GM23338 (cell line): Measurements from ENCODE around the gene EVL. TPM values are rescaled to one million over a fixed set of nuclear protein-coding genes. Genes with fewer than 3 reads are reported as not detected.

Experiments used
- ATAC-seq: fragments of 200-7000 bp; cut with Tn5 transposase; 3 replicates; pipeline ENCODE4 v1.9.1; 2020
- DNase-seq: peaks from one replicate; pipeline ENCODE4 v3.0.0-alpha.2; 2015; ENCODE audit warnings: low spot score
- H2AFZ ChIP-seq: fragments of 200-600 bp; sonication (generic); 2 replicates; pipeline ENCODE4 v1.8.0; 2016; ENCODE audit warnings: antibody characterized with exemption, mild to moderate bottlenecking, moderate library complexity
- H3F3A ChIP-seq: fragments of 200-600 bp; sonication (generic); replicated peaks from 2 replicates; pipeline ENCODE4 v1.8.0; 2017; ENCODE audit warnings: antibody characterized with exemption, mixed run types, low read depth
- H3K27ac ChIP-seq: fragments of 200-600 bp; sonication (generic); 2 replicates; pipeline ENCODE4 v1.6.1; 2016; ENCODE audit warnings: low read depth
- H3K27me3 ChIP-seq: fragments of 200-600 bp; sonication (generic); 2 replicates; pipeline ENCODE4 v1.8.0; 2016; ENCODE audit warnings: mild to moderate bottlenecking, mixed run types, moderate library complexity; ENCODE audit not compliant: insufficient read depth
- H3K36me3 ChIP-seq: fragments of 200-600 bp; sonication (generic); 2 replicates; pipeline ENCODE4 v1.8.0; 2016; ENCODE audit warnings: mild to moderate bottlenecking; ENCODE audit not compliant: insufficient read depth
- H3K4me1 ChIP-seq: fragments of 200-600 bp; sonication (generic); 2 replicates; pipeline ENCODE4 v1.8.0; 2016; ENCODE audit warnings: mild to moderate bottlenecking, moderate library complexity; ENCODE audit not compliant: insufficient read depth
- H3K4me2 ChIP-seq: fragments of 200-600 bp; sonication (generic); 2 replicates; pipeline ENCODE4 v1.7.1; 2017; ENCODE audit warnings: mixed run types
- H3K4me3 ChIP-seq: fragments of 200-600 bp; sonication (generic); 2 replicates; pipeline ENCODE4 v1.6.1; 2016; ENCODE audit warnings: mixed run types
- H3K79me2 ChIP-seq: fragments of 200-600 bp; sonication (generic); replicated peaks from 2 replicates; pipeline ENCODE4 v1.8.0; 2017; ENCODE audit warnings: mild to moderate bottlenecking; ENCODE audit not compliant: insufficient read depth
- H3K9me2 ChIP-seq: fragments of 200-600 bp; sonication (generic); 2 replicates; pipeline ENCODE4 v1.8.0; 2017; ENCODE audit not compliant: insufficient read depth
- H4K20me1 ChIP-seq: fragments of 200-600 bp; sonication (generic); replicated peaks from 2 replicates; pipeline ENCODE4 v1.8.0; 2017; ENCODE audit warnings: mild to moderate bottlenecking; ENCODE audit not compliant: insufficient read depth
- H3K27ac Mint-ChIP-seq: 2 replicates; pipeline ENCODE4 v1.8.0; 2020; ENCODE audit warnings: inconsistent platforms, mild to moderate bottlenecking, moderate library complexity, mixed read lengths
- H3K27me3 Mint-ChIP-seq: 3 replicates; pipeline ENCODE4 v1.8.0; 2022; ENCODE audit warnings: low read depth, mild to moderate bottlenecking, moderate library complexity, mixed read lengths, inconsistent platforms; ENCODE audit not compliant: insufficient read depth, poor library complexity
- H3K36me3 Mint-ChIP-seq: 3 replicates; pipeline ENCODE4 v1.8.0; 2021; ENCODE audit warnings: low read depth, mild to moderate bottlenecking, inconsistent platforms, moderate library complexity, mixed read lengths
- H3K4me1 Mint-ChIP-seq: 3 replicates; pipeline ENCODE4 v1.8.0; 2020; ENCODE audit warnings: mild to moderate bottlenecking, inconsistent platforms, mixed read lengths
- H3K4me3 Mint-ChIP-seq: 3 replicates; pipeline ENCODE4 v1.8.0; 2021; ENCODE audit warnings: moderate library complexity, mild to moderate bottlenecking, inconsistent platforms, mixed read lengths
- H3K9me3 Mint-ChIP-seq: 3 replicates; pipeline ENCODE4 v1.8.0; 2020; ENCODE audit warnings: moderate library complexity, mild to moderate bottlenecking, inconsistent platforms, mixed read lengths
- CREB1 ChIP-seq: fragments of 250-450 bp; sonication (Bioruptor Pico); IDR thresholded peaks from 2 replicates; pipeline ENCODE4 v1.5.0; 2020; ENCODE audit warnings: low read depth, mild to moderate bottlenecking, moderate library complexity
- CTCF ChIP-seq, 2 experiments: fragments of 200-600 bp in 1 of 2; sonication (generic) in 1 of 2; conservative IDR thresholded peaks; 2 replicates each; pipeline versions ENCODE4 v1.5.1 to v1.6.1; 2016 to 2017; ENCODE audit warnings: antibody characterized with exemption in 2 of 2, low read depth in 2 of 2, mild to moderate bottlenecking in 2 of 2, moderate library complexity in 1 of 2
- ETS1 ChIP-seq: IDR thresholded peaks from 2 replicates; pipeline ENCODE4 v1.6.1; 2016; ENCODE audit warnings: antibody characterized with exemption
- EZH2 ChIP-seq: fragments of 200-600 bp; sonication (generic); IDR thresholded peaks from one replicate; pipeline ENCODE4 v1.8.0; 2017; ENCODE audit warnings: antibody characterized with exemption, mild to moderate bottlenecking, low read depth; ENCODE audit not compliant: unreplicated experiment
- EZH2phosphoT487 ChIP-seq: fragments of 200-600 bp; sonication (generic); IDR thresholded peaks from one replicate; pipeline ENCODE4 v1.8.1; 2018; ENCODE audit warnings: antibody characterized with exemption; ENCODE audit not compliant: unreplicated experiment
- JUNB ChIP-seq: IDR thresholded peaks from one replicate; pipeline ENCODE4 v1.6.1; 2016; ENCODE audit warnings: antibody characterized with exemption; ENCODE audit not compliant: unreplicated experiment
- NANOG ChIP-seq: IDR thresholded peaks from 2 replicates; pipeline ENCODE4 v1.6.1; 2016; ENCODE audit warnings: antibody characterized with exemption, borderline replicate concordance
- POLR2AphosphoS5 ChIP-seq: IDR thresholded peaks from 2 replicates; pipeline ENCODE4 v1.6.1; 2016; ENCODE audit warnings: antibody characterized with exemption, low read depth
- REST ChIP-seq: IDR thresholded peaks from one replicate; pipeline ENCODE4 v1.6.1; 2018; ENCODE audit warnings: antibody characterized with exemption; ENCODE audit not compliant: unreplicated experiment
- STAT1 ChIP-seq: IDR thresholded peaks from one replicate; pipeline ENCODE4 v1.6.1; 2016; ENCODE audit warnings: antibody characterized with exemption; ENCODE audit not compliant: unreplicated experiment
- ZNF114 ChIP-seq: fragments of 250-450 bp; sonication (Bioruptor Pico); IDR thresholded peaks from 2 replicates; pipeline ENCODE4 v1.5.0; 2020; ENCODE audit warnings: mild to moderate bottlenecking, moderate library complexity
- ZNF331 ChIP-seq: fragments of 250-450 bp; sonication (Bioruptor Pico); IDR thresholded peaks from 2 replicates; pipeline ENCODE4 v1.5.0; 2020; ENCODE audit warnings: low read depth, mild to moderate bottlenecking, moderate library complexity
- polyA plus RNA-seq: library from polyadenylated mRNA; unstranded; fragments of >200 nt; fragmentation: Nextera tagmentation; extraction: Ambion mirVana; gene quantifications from 2 replicates; pipeline ENCODE4 v1.2.1, GENCODE V29; 2016
- total RNA-seq: library from RNA; depleted of rRNA; stranded (reverse); fragments of >200 nt; shearing (Covaris generic); gene quantifications from 2 replicates; pipeline ENCODE4 v1.2.3, GENCODE V29; 2014
- TF ChIP-seq, protein P1 (sequence below): fragments of 250-450 bp; sonication (Bioruptor Pico); IDR thresholded peaks from 2 replicates; pipeline ENCODE4 v1.5.0; 2020; ENCODE audit warnings: mild to moderate bottlenecking, moderate library complexity

The EVL gene
- total and polyA plus RNA-seq, 2 experiments from 2014 or later: 28.2 to 50.5 TPM

DNA sequence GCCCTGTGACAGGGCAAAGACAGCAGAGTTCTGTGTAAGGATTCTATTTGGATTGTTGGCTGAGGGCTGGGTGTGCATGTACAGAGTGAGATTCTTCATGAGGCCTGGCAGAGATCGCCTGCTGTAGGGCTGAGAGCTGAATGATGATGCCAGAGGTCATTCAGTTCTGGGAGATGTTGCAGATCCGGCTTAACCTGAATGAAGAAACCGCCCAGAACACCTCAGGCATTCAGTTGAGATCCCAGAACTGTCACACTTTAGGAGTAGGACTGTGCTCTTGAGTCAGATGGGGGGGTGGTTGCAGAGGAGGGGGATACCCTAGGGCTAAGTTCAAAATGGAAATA, 5.8 kb upstream of the EVL start:
- no peak for ATAC-seq
- H3K4me3 Mint-ChIP-seq: no peak overlapping the region

More for the DNA sequence above, 5.8 kb upstream of the EVL start:
- H3K4me1 Mint-ChIP-seq: peaks cover 2% of the 10 kb centered on the region; the same call in 1 of the 3 replicates
- no peak overlapping the region for H3K4me2 ChIP-seq
- no peaks in the 10 kb centered on the region for H3K27me3 ChIP-seq
- H3K9me3 Mint-ChIP-seq: no peaks in the 10 kb centered on the region
- H2AFZ ChIP-seq: no peak overlapping the region
- no peak overlapping the region for H3K4me3 ChIP-seq
- no peaks in the 10 kb centered on the region for H3K9me2 ChIP-seq
- H4K20me1 ChIP-seq: peaks cover 8% of the 10 kb centered on the region; the same call in 1 of the 2 replicates
- DNase-seq: no peak
- TF ChIP-seq, protein P1, sequence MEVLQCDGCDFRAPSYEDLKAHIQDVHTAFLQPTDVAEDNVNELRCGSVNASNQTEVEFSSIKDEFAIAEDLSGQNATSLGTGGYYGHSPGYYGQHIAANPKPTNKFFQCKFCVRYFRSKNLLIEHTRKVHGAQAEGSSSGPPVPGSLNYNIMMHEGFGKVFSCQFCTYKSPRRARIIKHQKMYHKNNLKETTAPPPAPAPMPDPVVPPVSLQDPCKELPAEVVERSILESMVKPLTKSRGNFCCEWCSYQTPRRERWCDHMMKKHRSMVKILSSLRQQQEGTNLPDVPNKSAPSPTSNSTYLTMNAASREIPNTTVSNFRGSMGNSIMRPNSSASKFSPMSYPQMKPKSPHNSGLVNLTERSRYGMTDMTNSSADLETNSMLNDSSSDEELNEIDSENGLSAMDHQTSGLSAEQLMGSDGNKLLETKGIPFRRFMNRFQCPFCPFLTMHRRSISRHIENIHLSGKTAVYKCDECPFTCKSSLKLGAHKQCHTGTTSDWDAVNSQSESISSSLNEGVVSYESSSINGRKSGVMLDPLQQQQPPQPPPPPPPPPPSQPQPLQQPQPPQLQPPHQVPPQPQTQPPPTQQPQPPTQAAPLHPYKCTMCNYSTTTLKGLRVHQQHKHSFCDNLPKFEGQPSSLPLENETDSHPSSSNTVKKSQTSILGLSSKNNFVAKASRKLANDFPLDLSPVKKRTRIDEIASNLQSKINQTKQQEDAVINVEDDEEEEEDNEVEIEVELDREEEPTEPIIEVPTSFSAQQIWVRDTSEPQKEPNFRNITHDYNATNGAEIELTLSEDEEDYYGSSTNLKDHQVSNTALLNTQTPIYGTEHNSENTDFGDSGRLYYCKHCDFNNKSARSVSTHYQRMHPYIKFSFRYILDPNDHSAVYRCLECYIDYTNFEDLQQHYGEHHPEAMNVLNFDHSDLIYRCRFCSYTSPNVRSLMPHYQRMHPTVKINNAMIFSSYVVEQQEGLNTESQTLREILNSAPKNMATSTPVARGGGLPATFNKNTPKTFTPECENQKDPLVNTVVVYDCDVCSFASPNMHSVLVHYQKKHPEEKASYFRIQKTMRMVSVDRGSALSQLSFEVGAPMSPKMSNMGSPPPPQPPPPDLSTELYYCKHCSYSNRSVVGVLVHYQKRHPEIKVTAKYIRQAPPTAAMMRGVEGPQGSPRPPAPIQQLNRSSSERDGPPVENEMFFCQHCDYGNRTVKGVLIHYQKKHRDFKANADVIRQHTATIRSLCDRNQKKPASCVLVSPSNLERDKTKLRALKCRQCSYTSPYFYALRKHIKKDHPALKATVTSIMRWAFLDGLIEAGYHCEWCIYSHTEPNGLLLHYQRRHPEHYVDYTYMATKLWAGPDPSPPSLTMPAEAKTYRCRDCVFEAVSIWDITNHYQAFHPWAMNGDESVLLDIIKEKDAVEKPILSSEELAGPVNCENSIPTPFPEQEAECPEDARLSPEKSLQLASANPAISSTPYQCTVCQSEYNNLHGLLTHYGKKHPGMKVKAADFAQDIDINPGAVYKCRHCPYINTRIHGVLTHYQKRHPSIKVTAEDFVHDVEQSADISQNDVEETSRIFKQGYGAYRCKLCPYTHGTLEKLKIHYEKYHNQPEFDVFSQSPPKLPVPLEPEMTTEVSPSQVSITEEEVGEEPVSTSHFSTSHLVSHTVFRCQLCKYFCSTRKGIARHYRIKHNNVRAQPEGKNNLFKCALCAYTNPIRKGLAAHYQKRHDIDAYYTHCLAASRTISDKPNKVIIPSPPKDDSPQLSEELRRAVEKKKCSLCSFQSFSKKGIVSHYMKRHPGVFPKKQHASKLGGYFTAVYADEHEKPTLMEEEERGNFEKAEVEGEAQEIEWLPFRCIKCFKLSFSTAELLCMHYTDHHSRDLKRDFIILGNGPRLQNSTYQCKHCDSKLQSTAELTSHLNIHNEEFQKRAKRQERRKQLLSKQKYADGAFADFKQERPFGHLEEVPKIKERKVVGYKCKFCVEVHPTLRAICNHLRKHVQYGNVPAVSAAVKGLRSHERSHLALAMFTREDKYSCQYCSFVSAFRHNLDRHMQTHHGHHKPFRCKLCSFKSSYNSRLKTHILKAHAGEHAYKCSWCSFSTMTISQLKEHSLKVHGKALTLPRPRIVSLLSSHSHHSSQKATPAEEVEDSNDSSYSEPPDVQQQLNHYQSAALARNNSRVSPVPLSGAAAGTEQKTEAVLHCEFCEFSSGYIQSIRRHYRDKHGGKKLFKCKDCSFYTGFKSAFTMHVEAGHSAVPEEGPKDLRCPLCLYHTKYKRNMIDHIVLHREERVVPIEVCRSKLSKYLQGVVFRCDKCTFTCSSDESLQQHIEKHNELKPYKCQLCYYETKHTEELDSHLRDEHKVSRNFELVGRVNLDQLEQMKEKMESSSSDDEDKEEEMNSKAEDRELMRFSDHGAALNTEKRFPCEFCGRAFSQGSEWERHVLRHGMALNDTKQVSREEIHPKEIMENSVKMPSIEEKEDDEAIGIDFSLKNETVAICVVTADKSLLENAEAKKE: no peak
- TF ChIP-seq POLR2AphosphoS5 (no peak), ZNF331 (CRISPR knock-in tag) (no peak), REST (no peak), STAT1 (no peak), ZNF114 (no peak), EZH2phosphoT487 (no peak), ETS1 (no peak), CREB1 (no peak), EZH2 (no peak), CTCF (conservative IDR thresholded peaks at IDR 0.05; ENCODE audit: low read depth in 2 of 2) (no peak), NANOG (no peak), JUNB (no peak)
- no peaks in the 10 kb centered on the region for H3F3A ChIP-seq
- H3K36me3 Mint-ChIP-seq: no peaks in the 10 kb centered on the region
- H3K27me3 Mint-ChIP-seq: no peaks in the 10 kb centered on the region
- H3K36me3 ChIP-seq: no peaks in the 10 kb centered on the region
- no peak overlapping the region for H3K27ac Mint-ChIP-seq
- no peak overlapping the region for H3K27ac ChIP-seq
- H3K79me2 ChIP-seq: no peaks in the 10 kb centered on the region; the same call in 1 of the 2 replicates
- no peaks in the 10 kb centered on the region for H3K4me1 ChIP-seq
